ENCODE data around the gene SLC17A9. TPM values are rescaled to one million over a fixed set of nuclear protein-coding genes. Genes with fewer than 3 reads are reported as not detected.

The SLC17A9 gene
- total RNA-seq (ENCODE audit: low replicate concordance) = 3.9 and 5.6 TPM in 2 replicates
- long read RNA-seq = 0 reads

DNA sequence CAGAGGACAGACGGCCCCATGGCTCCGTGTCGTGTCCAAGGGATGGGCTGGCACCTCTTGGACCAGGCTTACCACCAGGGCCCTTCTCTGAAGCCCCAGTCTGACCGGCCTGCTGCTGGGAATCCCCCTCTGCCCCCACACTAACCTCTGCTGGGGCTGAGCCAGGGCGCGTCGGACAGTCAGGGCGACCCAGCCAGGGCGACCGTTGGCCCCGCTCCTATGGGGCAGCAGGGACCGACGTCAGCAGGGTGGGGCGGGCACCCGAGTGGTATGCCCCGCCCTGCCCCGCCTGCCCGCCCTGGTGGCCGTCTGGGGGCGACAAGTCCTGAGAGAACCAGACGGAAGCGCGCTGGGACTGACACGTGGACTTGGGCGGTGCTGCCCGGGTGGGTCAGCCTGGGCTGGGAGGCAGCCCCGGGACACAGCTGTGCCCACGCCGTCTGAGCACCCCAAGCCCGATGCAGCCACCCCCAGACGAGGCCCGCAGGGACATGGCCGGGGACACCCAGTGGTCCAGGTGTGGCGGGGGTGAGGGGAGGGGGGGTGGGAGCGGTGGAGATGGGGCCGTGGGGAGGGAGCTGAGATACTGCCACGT is at the start of gene SLC17A9:
Gene SLC17A9, plus strand, starts transcription at position 337 of the 595 bp plus-strand sequence. Its CDS starts 122 bp downstream, at position 459.
- Mint-ChIP-seq H3K9me3 (no peaks in the 10 kb centered on the region), H3K4me3 (no peak within 1 kb of the TSS), H3K36me3 (peaks cover 22% of the 10 kb centered on the region), H3K4me1 (ENCODE audit: unreplicated experiment) (no peaks in the 10 kb centered on the region), H3K27ac (no peak within 1 kb of the TSS), H3K27me3 (no peaks in the 10 kb centered on the region)
- TF ChIP-seq, protein P1, sequence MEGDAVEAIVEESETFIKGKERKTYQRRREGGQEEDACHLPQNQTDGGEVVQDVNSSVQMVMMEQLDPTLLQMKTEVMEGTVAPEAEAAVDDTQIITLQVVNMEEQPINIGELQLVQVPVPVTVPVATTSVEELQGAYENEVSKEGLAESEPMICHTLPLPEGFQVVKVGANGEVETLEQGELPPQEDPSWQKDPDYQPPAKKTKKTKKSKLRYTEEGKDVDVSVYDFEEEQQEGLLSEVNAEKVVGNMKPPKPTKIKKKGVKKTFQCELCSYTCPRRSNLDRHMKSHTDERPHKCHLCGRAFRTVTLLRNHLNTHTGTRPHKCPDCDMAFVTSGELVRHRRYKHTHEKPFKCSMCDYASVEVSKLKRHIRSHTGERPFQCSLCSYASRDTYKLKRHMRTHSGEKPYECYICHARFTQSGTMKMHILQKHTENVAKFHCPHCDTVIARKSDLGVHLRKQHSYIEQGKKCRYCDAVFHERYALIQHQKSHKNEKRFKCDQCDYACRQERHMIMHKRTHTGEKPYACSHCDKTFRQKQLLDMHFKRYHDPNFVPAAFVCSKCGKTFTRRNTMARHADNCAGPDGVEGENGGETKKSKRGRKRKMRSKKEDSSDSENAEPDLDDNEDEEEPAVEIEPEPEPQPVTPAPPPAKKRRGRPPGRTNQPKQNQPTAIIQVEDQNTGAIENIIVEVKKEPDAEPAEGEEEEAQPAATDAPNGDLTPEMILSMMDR (conservative IDR thresholded peaks at IDR 0.05) = no peak
- DNase-seq (ENCODE audit: extremely low spot score, unreplicated experiment) = no peak

- Mint-ChIP-seq H3K27me3 (no peaks in the 10 kb centered on the region), H3K9me3 (no peaks in the 10 kb centered on the region), H3K4me3 (no peak overlapping the region), H3K36me3 (peaks cover 15% of the 10 kb centered on the region), H3K4me1 (ENCODE audit: unreplicated experiment) (peaks cover 32% of the 10 kb centered on the region), H3K27ac (no peak overlapping the region)
- TF ChIP-seq, protein P1 (conservative IDR thresholded peaks at IDR 0.05) = no peak
- no peak for DNase-seq (ENCODE audit: extremely low spot score, unreplicated experiment)
Observed at GRCh38 chr20:62902926-62903615, 49.4 kb upstream of the SLC17A9 start.

DNA sequence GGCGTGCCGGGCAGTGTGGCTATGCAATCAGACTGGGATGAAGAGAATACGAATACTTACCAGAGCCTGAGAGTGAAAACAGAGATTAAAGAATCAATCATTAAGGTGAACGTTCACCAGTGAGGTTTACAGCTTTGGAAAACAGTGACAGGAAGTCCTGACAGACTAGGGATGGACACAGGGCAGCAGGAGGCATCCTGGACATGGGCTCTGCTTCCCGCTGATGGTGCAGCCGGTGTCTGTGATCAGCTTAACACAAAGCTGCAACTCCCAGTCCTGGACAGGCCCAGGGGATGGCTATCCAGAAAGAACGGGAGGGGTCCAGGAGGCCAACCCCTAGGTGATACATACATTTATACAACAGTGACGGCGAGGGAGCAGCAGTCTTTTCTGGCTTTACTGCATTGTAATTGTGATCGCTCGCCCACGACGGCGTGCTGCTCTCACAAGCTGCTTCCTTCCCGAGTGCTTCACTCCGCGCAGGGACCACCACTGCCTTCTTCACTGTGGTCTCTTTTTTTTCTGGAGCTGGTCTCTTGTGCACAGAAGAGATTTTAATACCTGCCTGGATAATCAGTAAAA is 46.9 kb upstream of the SLC17A9 start:
- no peak overlapping the region for H3K27ac Mint-ChIP-seq
- no peak for DNase-seq (ENCODE audit: extremely low spot score, unreplicated experiment)
- no peak overlapping the region for H3K4me3 Mint-ChIP-seq
- TF ChIP-seq, protein P1 (conservative IDR thresholded peaks at IDR 0.05) = no peak
- peaks cover 29% of the 10 kb centered on the region for H3K36me3 Mint-ChIP-seq
- no peaks in the 10 kb centered on the region for H3K9me3 Mint-ChIP-seq
- no peaks in the 10 kb centered on the region for H3K27me3 Mint-ChIP-seq
- H3K4me1 Mint-ChIP-seq (ENCODE audit: unreplicated experiment) = peaks cover 8% of the 10 kb centered on the region

- Mint-ChIP-seq H3K36me3 (peaks cover 31% of the 10 kb centered on the region), H3K9me3 (no peaks in the 10 kb centered on the region), H3K4me3 (no peak overlapping the region), H3K4me1 (ENCODE audit: unreplicated experiment) (peaks cover 2% of the 10 kb centered on the region), H3K27ac (no peak overlapping the region), H3K27me3 (no peaks in the 10 kb centered on the region)
- TF ChIP-seq, protein P1 (conservative IDR thresholded peaks at IDR 0.05) = no peak
- DNase-seq (ENCODE audit: extremely low spot score, unreplicated experiment) = no peak
Observed at GRCh38 chr20:62906209-62906608, 46.3 kb upstream of the SLC17A9 start.

DNA sequence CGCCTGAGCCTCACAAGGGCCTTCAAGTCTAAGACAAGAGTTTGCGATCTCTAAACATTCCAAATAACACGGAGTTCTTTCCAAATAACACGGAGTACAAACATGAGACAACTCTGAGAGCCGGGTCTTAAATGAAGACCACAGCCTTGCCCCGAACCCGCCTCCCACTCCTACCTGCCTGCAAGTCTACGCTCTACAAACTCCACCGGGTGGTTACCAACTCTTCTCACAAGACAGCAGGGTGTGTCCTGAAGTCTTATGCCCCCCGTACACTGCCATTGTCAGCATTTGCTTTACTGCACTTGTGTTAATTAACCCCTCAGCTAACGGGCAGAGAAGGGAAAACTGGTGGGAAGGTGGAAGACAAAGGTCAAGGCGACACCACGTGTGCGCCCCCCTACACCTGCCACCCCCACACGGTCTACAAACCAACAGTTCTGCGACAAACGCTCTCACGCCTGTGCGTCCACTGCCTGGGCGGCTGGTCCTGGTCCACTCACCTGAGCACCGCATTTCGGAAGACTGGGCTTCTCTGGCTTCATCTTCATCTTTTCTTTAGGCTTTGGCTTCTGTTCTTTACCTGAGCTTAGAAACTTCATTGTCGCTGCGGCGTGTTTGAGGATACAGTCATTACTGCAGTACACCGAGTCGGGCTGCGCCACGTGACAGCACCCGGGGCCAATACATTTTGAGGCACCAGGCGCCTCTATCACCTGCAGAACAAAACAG is 45.7 kb upstream of the SLC17A9 start:
- H3K36me3 Mint-ChIP-seq = peaks cover 34% of the 10 kb centered on the region

More for the DNA sequence above, 45.7 kb upstream of the SLC17A9 start:
- Mint-ChIP-seq H3K4me1 (ENCODE audit: unreplicated experiment) (no peaks in the 10 kb centered on the region), H3K9me3 (no peaks in the 10 kb centered on the region), H3K4me3 (no peak overlapping the region), H3K27ac (no peak overlapping the region), H3K27me3 (no peaks in the 10 kb centered on the region)
- no peak for DNase-seq (ENCODE audit: extremely low spot score, unreplicated experiment)
- TF ChIP-seq, protein P1 (conservative IDR thresholded peaks at IDR 0.05) = no peak
